Astrocyte (in vitro differentiated cells and primary cell): ENCODE results near the gene RFX8. TPM values are rescaled to one million over a fixed set of nuclear protein-coding genes. Genes with fewer than 3 reads are reported as not detected.

Source experiments
- DNase-seq: peaks from one replicate; pipeline ENCODE4 v3.0.0-alpha.2; 2010; ENCODE audit warnings: low read depth
- FAIRE-seq: peaks from 2 replicates; lab custom pipeline; 2011; peaks lifted over from hg19 to GRCh38; lab: Jason Lieb, UNC
- H2AFZ ChIP-seq: 2 replicates; pipeline ENCODE4 v1.6.0; 2012; ENCODE audit warnings: low read depth, low read length, inconsistent platforms
- H3K27ac ChIP-seq: 2 replicates; pipeline ENCODE4 v1.5.1; 2011; ENCODE audit warnings: low read depth, low read length, inconsistent platforms
- H3K27me3 ChIP-seq: 2 replicates; pipeline ENCODE4 v1.6.0; 2011; ENCODE audit warnings: low read length, inconsistent platforms; ENCODE audit not compliant: insufficient read depth
- H3K36me3 ChIP-seq: 2 replicates; pipeline ENCODE4 v1.5.1; 2011; ENCODE audit warnings: low read length, inconsistent platforms; ENCODE audit not compliant: insufficient read depth
- H3K4me1 ChIP-seq: 2 replicates; pipeline ENCODE4 v1.5.1; 2011; ENCODE audit warnings: low read length, inconsistent platforms; ENCODE audit not compliant: insufficient read depth
- H3K4me2 ChIP-seq: 2 replicates; pipeline ENCODE4 v1.6.0; 2012; ENCODE audit warnings: low read length, inconsistent platforms
- H3K4me3 ChIP-seq: 2 replicates; pipeline ENCODE4 v1.5.1; 2011; ENCODE audit warnings: low read depth, mild to moderate bottlenecking, low read length, inconsistent platforms; ENCODE audit not compliant: insufficient read depth
- H3K79me2 ChIP-seq: 2 replicates; pipeline ENCODE4 v1.6.0; 2012; ENCODE audit warnings: mild to moderate bottlenecking, low read length, inconsistent platforms; ENCODE audit not compliant: insufficient read depth
- H3K9ac ChIP-seq: 2 replicates; pipeline ENCODE4 v1.6.0; 2012; ENCODE audit warnings: mild to moderate bottlenecking, low read length, inconsistent platforms
- H3K9me3 ChIP-seq: 2 replicates; pipeline ENCODE4 v1.5.1; 2012; ENCODE audit warnings: low read depth, mild to moderate bottlenecking, low read length, inconsistent platforms; ENCODE audit not compliant: insufficient read depth
- H4K20me1 ChIP-seq: 2 replicates; pipeline ENCODE4 v1.6.0; 2012; ENCODE audit warnings: low read length, inconsistent platforms; ENCODE audit not compliant: insufficient read depth
- H3K27ac Mint-ChIP-seq: one replicate; pipeline ENCODE4 v1.8.0; 2021; ENCODE audit warnings: mild to moderate bottlenecking, mixed read lengths; ENCODE audit not compliant: unreplicated experiment
- H3K27me3 Mint-ChIP-seq: one replicate; pipeline ENCODE4 v1.8.0; 2021; ENCODE audit warnings: low read depth, mixed read lengths; ENCODE audit not compliant: unreplicated experiment
- H3K36me3 Mint-ChIP-seq: one replicate; pipeline ENCODE4 v1.8.0; 2021; ENCODE audit warnings: low read depth, mixed read lengths; ENCODE audit not compliant: unreplicated experiment
- H3K4me1 Mint-ChIP-seq: one replicate; pipeline ENCODE4 v1.8.0; 2021; ENCODE audit warnings: low read depth, mixed read lengths; ENCODE audit not compliant: unreplicated experiment
- H3K4me3 Mint-ChIP-seq: one replicate; pipeline ENCODE4 v1.8.0; 2021; ENCODE audit warnings: mild to moderate bottlenecking, moderate library complexity, mixed read lengths; ENCODE audit not compliant: unreplicated experiment
- H3K9me3 Mint-ChIP-seq: one replicate; pipeline ENCODE4 v1.8.0; 2021; ENCODE audit warnings: mild to moderate bottlenecking, mixed read lengths; ENCODE audit not compliant: unreplicated experiment
- EZH2 ChIP-seq: IDR thresholded peaks from 2 replicates; pipeline ENCODE4 v1.6.1; 2012; ENCODE audit warnings: mild to moderate bottlenecking, low read length, inconsistent platforms; ENCODE audit not compliant: insufficient read depth
- total RNA-seq: library from RNA; stranded (reverse); gene quantifications from 2 replicates; pipeline ENCODE4 v1.2.1, GENCODE V29; 2021
- TF ChIP-seq, protein P1 (sequence below): IDR thresholded peaks from 2 replicates; pipeline ENCODE4 v1.5.1; 2011; ENCODE audit warnings: low read depth, mild to moderate bottlenecking, inconsistent platforms, low read length, moderate library complexity; ENCODE audit not compliant: insufficient read depth

The RFX8 gene
- total RNA-seq, 1 donor from 2014 or later = not detected

DNA sequence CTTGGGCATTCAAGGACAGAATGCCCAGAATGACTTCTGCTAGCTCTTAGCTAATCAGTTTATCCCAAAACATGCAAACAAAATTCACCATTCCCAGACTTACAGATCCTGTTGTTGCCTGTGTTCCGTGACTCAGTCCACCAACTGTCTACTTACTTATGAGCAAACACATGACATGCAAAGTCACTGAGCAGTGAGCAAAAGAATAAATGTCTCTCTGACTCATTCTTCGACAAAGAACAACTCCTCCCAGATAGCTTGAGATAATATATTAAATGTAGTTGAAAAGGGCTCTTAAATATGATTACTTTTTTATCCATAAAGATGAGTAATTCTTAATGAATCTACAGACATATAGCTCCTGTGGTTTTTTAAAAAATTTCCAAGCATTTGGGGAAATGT lies 78.6 kb downstream of the RFX8 start:
- peak overlapping the region; percentile 68 for H3K9ac ChIP-seq
- H3K36me3 ChIP-seq = no peaks in the 10 kb centered on the region
- no peak for TF ChIP-seq EZH2
- TF ChIP-seq, protein P1, sequence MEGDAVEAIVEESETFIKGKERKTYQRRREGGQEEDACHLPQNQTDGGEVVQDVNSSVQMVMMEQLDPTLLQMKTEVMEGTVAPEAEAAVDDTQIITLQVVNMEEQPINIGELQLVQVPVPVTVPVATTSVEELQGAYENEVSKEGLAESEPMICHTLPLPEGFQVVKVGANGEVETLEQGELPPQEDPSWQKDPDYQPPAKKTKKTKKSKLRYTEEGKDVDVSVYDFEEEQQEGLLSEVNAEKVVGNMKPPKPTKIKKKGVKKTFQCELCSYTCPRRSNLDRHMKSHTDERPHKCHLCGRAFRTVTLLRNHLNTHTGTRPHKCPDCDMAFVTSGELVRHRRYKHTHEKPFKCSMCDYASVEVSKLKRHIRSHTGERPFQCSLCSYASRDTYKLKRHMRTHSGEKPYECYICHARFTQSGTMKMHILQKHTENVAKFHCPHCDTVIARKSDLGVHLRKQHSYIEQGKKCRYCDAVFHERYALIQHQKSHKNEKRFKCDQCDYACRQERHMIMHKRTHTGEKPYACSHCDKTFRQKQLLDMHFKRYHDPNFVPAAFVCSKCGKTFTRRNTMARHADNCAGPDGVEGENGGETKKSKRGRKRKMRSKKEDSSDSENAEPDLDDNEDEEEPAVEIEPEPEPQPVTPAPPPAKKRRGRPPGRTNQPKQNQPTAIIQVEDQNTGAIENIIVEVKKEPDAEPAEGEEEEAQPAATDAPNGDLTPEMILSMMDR = no peak
- H3K27ac ChIP-seq = peak overlapping the region; percentile 76
- no peaks in the 10 kb centered on the region for H3K27me3 ChIP-seq
- Mint-ChIP-seq H3K4me3 (no peak overlapping the region), H3K27ac (peak overlapping the region; percentile 90), H3K9me3 (no peaks in the 10 kb centered on the region), H3K27me3 (no peaks in the 10 kb centered on the region), H3K36me3 (no peaks in the 10 kb centered on the region), H3K4me1 (peaks cover 22% of the 10 kb centered on the region)
- H3K9me3 ChIP-seq = no peaks in the 10 kb centered on the region
- H3K79me2 ChIP-seq = no peaks in the 10 kb centered on the region
- peak overlapping the region; percentile 74 for H3K4me2 ChIP-seq
- peak overlapping the region; percentile 35 for H2AFZ ChIP-seq
- FAIRE-seq (peak; percentile 72), DNase-seq (peak; percentile 95)
- H4K20me1 ChIP-seq = no peaks in the 10 kb centered on the region
- no peak overlapping the region for H3K4me3 ChIP-seq
- H3K4me1 ChIP-seq = peaks cover 12% of the 10 kb centered on the region

DNA sequence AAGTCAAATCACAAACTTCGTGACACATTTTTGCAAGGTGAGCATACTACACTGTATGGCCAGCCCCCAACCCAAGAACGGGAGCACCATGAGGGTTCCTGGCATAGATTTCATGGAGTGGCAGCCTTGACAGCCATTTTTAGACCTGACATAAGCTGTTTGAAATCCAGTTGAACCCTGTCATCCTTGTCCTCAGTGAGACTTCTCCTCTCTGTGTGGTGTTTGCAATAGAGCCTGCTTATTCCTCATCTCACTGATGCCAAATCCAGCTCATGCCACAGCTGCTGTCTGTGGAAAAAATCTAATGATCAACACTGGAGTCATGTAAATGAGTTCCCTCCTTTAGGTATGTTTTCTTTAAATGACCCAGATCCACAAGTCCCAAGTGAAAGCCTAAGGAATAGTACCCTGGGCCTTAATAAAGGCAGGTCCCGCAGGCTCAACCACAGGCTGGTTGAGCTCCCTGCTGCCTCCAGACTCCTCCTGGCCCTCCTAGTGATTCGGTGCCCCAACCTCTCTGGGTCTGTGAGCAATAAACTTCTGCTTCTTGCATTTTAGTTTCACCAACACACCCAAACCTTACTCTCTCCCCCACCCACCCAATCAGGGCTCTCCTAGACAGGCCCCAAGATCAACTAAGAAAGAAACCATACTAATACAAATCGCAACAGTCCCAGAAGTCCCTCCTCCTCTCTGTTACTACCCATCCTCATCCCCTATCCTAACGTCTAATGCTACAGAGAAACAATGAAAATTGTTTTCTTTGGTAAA lies 79.2 kb downstream of the RFX8 start:
- FAIRE-seq = no peak
- no peak overlapping the region for H3K4me3 Mint-ChIP-seq
- no peaks in the 10 kb centered on the region for H3K36me3 ChIP-seq
- peak overlapping the region; percentile 74 for H3K4me2 ChIP-seq
- peaks cover 12% of the 10 kb centered on the region for H3K4me1 ChIP-seq
- H3K27me3 ChIP-seq = no peaks in the 10 kb centered on the region
- H2AFZ ChIP-seq = peak overlapping the region; percentile 35
- peak overlapping the region; percentile 76 for H3K27ac ChIP-seq
- peak overlapping the region; percentile 90 for H3K27ac Mint-ChIP-seq
- H4K20me1 ChIP-seq = no peaks in the 10 kb centered on the region
- no peaks in the 10 kb centered on the region for H3K9me3 ChIP-seq
- H3K9ac ChIP-seq = peak overlapping the region; percentile 68
- peaks cover 22% of the 10 kb centered on the region for H3K4me1 Mint-ChIP-seq
- no peak for DNase-seq
- no peaks in the 10 kb centered on the region for H3K79me2 ChIP-seq
- H3K36me3 Mint-ChIP-seq = no peaks in the 10 kb centered on the region
- TF ChIP-seq, protein P1 = no peak
- no peak for TF ChIP-seq EZH2
- H3K9me3 Mint-ChIP-seq = no peaks in the 10 kb centered on the region
- H3K4me3 ChIP-seq = no peak overlapping the region
- H3K27me3 Mint-ChIP-seq = no peaks in the 10 kb centered on the region

- Histone ChIP-seq H3K4me2 (peak overlapping the region; percentile 28), H2AFZ (no peak overlapping the region), H3K4me1 (peaks cover 14% of the 10 kb centered on the region), H3K4me3 (no peak overlapping the region), H3K9ac (no peak overlapping the region), H3K27me3 (peaks cover 35% of the 10 kb centered on the region), H3K9me3 (no peaks in the 10 kb centered on the region), H3K79me2 (no peaks in the 10 kb centered on the region), H3K36me3 (no peaks in the 10 kb centered on the region), H4K20me1 (no peaks in the 10 kb centered on the region), H3K27ac (no peak overlapping the region)
- Mint-ChIP-seq H3K27me3 (peaks cover 46% of the 10 kb centered on the region), H3K4me1 (no peaks in the 10 kb centered on the region), H3K4me3 (no peak overlapping the region), H3K36me3 (no peaks in the 10 kb centered on the region), H3K27ac (no peak overlapping the region), H3K9me3 (no peaks in the 10 kb centered on the region)
- TF ChIP-seq EZH2 = no peak
- TF ChIP-seq, protein P1 = no peak
- FAIRE-seq (no peak), DNase-seq (peak; percentile 60)
Measured at GRCh38 chr2:101388232-101388631, 86.7 kb downstream of the RFX8 start.
